Neuron (in vitro differentiated cells): Measurements from ENCODE around the gene ERMAP.

ENCODE experiments used
- H2AFZ ChIP-seq: one replicate; pipeline ENCODE4 v1.6.1; 2013; ENCODE audit warnings: low read depth, mild to moderate bottlenecking, inconsistent platforms, low read length, moderate library complexity
- H3K27me3 ChIP-seq: one replicate; pipeline ENCODE4 v1.6.1; 2013; ENCODE audit warnings: low read length; ENCODE audit not compliant: insufficient read depth
- H3K36me3 ChIP-seq: one replicate; pipeline ENCODE4 v1.6.1; 2013; ENCODE audit warnings: low read length; ENCODE audit not compliant: insufficient read depth
- H3K4me1 ChIP-seq: one replicate; pipeline ENCODE4 v1.6.1; 2013; ENCODE audit warnings: low read length; ENCODE audit not compliant: insufficient read depth
- H3K4me3 ChIP-seq: 2 replicates; pipeline ENCODE4 v1.5.1; 2013; ENCODE audit warnings: mild to moderate bottlenecking, low read length, moderate library complexity
- H3K9me3 ChIP-seq: one replicate; pipeline ENCODE4 v1.6.1; 2013; ENCODE audit warnings: low read length

ERMAP gene, protein sequence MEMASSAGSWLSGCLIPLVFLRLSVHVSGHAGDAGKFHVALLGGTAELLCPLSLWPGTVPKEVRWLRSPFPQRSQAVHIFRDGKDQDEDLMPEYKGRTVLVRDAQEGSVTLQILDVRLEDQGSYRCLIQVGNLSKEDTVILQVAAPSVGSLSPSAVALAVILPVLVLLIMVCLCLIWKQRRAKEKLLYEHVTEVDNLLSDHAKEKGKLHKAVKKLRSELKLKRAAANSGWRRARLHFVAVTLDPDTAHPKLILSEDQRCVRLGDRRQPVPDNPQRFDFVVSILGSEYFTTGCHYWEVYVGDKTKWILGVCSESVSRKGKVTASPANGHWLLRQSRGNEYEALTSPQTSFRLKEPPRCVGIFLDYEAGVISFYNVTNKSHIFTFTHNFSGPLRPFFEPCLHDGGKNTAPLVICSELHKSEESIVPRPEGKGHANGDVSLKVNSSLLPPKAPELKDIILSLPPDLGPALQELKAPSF

DNA sequence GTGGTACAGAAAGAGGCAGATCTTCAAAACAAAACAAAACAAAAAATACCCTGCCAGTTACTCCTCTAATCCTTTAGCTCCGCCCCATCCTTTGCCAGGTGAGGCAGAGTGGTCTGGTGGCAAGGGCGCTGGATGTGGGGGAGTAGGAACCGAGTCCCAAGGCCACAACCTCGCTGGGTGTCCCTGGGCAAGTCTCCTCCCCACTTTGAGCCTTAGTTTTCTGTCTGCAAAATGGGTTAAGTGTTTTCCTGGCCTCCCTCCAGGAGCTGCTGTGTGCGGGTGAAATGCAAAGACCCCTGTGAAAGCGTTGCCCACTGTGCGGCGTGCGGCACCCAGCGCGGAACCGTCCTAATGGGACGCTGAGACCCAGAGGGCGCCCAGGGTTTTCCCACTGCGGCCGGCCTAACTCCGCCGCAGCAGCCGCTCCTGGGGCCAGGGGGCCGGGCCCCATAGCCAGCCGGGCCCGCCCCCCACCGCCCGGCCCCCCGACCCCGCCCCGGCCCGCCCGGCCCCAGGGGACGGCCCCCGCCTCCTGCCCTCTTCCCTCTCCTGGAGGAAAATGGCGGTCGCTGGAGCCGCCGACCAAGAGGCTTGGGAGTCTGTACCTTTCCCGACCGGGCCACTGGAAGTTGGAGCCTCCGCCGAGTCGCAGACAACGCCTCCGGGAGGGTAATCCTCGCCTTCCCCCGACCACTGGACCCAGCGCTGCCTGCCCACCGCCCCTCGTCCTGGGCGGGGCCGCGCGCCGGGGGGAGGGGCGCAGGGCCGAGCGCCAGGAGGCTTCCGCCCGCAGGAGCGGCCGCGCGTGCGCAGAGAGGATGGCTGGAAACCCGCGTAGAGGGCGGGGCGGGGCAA lies at the start of gene ERMAP, which contains the start of gene SVBP:
Gene ERMAP (plus strand): TSS at position 538 of the 855 bp plus-strand sequence. CDS start 13,327 bp downstream, outside the sequence.
Gene SVBP (minus strand): TSS at position 813 of the 855 bp plus-strand sequence. CDS start 853 bp downstream, outside the sequence.
- H2AFZ ChIP-seq = peak within 1 kb of the TSS; percentile 77
- H3K9me3 ChIP-seq = no peaks in the 10 kb centered on the region
- H3K27me3 ChIP-seq = no peaks in the 10 kb centered on the region
- H3K4me1 ChIP-seq = peaks cover 11% of the 10 kb centered on the region
- H3K4me3 ChIP-seq = peak within 1 kb of the TSS; percentile 89
- peaks cover 13% of the 10 kb centered on the region for H3K36me3 ChIP-seq

DNA sequence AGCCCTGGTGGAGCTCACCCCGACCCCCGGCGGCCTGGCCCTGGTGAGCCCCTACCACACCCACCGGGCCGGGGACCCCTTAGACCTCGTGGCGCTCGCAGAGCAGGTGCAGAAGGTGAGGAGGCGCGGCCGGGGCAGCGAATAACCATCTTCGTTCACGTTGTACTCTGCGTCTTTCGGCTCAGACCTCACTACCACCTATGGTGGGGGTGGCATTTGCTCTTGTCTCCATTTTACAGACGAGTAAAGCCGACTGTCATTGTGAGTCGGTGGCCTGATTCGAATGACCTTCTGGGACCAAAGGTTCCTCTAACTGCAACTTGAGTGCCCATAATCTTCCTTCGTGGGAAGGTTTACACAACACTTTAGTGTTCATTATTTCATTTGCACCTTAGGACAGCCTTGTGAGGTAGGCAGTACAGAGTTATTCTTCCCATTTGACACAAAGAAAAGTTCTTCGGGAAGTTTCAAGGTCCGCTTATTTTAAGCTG lies 49.4 kb upstream of the ERMAP start:
- H3K27me3 ChIP-seq = no peaks in the 10 kb centered on the region
- H3K4me3 ChIP-seq = peak overlapping the region; percentile 66
- peaks cover 16% of the 10 kb centered on the region for H3K4me1 ChIP-seq
- H2AFZ ChIP-seq = peak overlapping the region; percentile 60
- no peaks in the 10 kb centered on the region for H3K9me3 ChIP-seq
- H3K36me3 ChIP-seq = peaks cover 7% of the 10 kb centered on the region

DNA sequence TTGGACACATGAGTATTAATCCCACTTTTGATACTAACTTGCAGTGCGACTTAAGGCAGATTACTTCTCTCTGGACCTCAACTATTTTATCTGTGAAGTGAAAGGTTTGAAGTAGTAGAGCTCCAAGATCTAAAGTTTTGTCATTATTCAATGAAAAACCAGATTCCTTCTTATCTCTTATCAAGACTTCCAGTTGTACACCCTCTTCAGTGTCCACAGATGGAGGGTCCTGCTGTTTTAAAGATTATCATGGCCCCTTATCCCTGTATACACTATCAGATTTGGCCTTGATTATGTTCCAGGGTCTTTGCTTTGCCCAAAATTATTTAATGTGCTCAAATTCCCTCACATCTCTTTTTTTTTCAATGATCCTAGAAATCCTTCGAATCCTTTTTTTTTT lies 48.8 kb upstream of the ERMAP start:
- Histone ChIP-seq H3K27me3 (no peaks in the 10 kb centered on the region), H3K36me3 (peaks cover 13% of the 10 kb centered on the region), H3K4me1 (peaks cover 16% of the 10 kb centered on the region), H3K4me3 (peak overlapping the region; percentile 66), H3K9me3 (no peaks in the 10 kb centered on the region), H2AFZ (no peak overlapping the region)

DNA sequence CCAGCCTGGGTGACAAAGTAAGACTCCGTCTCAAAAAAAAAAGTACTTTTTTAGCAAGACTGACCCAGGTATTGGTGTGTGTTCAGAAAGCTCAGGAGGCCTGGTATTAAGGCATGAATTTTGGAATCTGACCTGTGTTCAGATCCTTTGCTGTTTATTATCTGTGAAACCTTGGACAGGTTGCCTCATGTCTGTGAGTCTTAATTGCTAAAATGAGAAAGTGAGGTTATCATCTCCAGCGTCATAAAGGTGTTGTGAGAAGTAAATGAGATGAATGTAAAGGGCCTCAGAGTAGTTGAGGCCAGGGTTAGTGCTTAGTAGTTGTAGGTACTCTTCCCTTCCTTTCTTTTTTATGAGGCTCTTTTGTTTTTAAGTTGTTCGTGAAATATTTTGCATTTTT lies 47.1 kb upstream of the ERMAP start:
- no peaks in the 10 kb centered on the region for H3K27me3 ChIP-seq
- no peak overlapping the region for H2AFZ ChIP-seq
- peaks cover 27% of the 10 kb centered on the region for H3K36me3 ChIP-seq
- no peak overlapping the region for H3K4me3 ChIP-seq
- H3K9me3 ChIP-seq = no peaks in the 10 kb centered on the region
- peaks cover 11% of the 10 kb centered on the region for H3K4me1 ChIP-seq

- peaks cover 1% of the 10 kb centered on the region for H3K4me1 ChIP-seq
- no peak overlapping the region for H2AFZ ChIP-seq
- H3K27me3 ChIP-seq = no peaks in the 10 kb centered on the region
- H3K36me3 ChIP-seq = peaks cover 60% of the 10 kb centered on the region
- H3K4me3 ChIP-seq = no peak overlapping the region
- no peaks in the 10 kb centered on the region for H3K9me3 ChIP-seq
Measured at GRCh38 chr1:42773420-42773819, 43.5 kb upstream of the ERMAP start.

- Histone ChIP-seq H2AFZ (no peak overlapping the region), H3K4me3 (no peak overlapping the region), H3K27me3 (no peaks in the 10 kb centered on the region), H3K4me1 (no peaks in the 10 kb centered on the region), H3K36me3 (peaks cover 69% of the 10 kb centered on the region), H3K9me3 (no peaks in the 10 kb centered on the region)
Measured at GRCh38 chr1:42774928-42775526, 41.9 kb upstream of the ERMAP start.

GRCh38 chr1:42776502-42776901 lies 40.4 kb upstream of the ERMAP start:
- no peaks in the 10 kb centered on the region for H3K9me3 ChIP-seq
- H3K36me3 ChIP-seq = peaks cover 80% of the 10 kb centered on the region
- no peak overlapping the region for H2AFZ ChIP-seq
- H3K4me3 ChIP-seq = no peak overlapping the region
- H3K4me1 ChIP-seq = no peaks in the 10 kb centered on the region
- H3K27me3 ChIP-seq = no peaks in the 10 kb centered on the region

GRCh38 chr1:42777852-42778251 lies 39.1 kb upstream of the ERMAP start:
- H3K9me3 ChIP-seq = no peaks in the 10 kb centered on the region
- H3K4me3 ChIP-seq = no peak overlapping the region
- H2AFZ ChIP-seq = no peak overlapping the region
- peaks cover 82% of the 10 kb centered on the region for H3K36me3 ChIP-seq
- H3K4me1 ChIP-seq = no peaks in the 10 kb centered on the region
- H3K27me3 ChIP-seq = no peaks in the 10 kb centered on the region

DNA sequence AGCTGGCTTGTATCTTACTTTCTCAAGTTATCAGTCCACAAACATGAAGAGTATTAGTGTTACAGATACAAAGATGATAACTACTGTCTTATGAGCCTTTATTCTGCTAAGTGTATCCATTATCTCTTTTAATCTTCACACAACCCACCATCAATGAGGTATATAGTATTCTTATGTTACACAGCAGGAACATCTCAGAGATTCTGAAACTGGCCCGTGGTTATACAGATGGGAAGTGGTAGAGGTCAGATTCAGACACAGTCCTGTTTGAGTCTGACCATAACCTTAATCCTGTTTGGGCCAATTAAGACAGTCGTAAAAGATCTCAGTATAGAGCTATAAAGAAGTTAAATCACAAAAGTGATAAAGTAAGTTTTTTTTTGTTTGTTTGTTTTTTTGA lies 37.2 kb upstream of the ERMAP start:
- Histone ChIP-seq H3K36me3 (peaks cover 77% of the 10 kb centered on the region), H3K9me3 (no peaks in the 10 kb centered on the region), H3K4me1 (no peaks in the 10 kb centered on the region), H3K27me3 (no peaks in the 10 kb centered on the region), H2AFZ (no peak overlapping the region), H3K4me3 (no peak overlapping the region)

DNA sequence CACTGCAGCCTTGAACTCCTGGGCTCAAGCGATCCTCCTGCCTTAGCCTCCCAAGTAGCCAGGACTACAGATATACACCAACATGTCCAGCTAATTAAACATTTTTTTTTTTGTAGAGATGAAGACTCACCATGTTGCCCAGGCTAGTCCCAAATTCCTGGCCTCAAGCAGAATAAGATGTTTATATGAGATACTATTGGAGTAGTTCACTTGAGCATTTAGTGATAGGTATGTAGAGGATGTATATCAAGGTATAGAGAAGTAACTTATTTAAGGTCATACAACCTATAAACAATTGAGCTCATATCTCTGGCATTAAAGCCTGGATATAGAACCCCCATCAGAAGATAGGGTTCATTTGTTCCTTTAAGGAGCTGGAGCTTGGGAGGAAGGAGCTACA lies 36.7 kb upstream of the ERMAP start:
- Histone ChIP-seq H3K9me3 (no peaks in the 10 kb centered on the region), H2AFZ (no peak overlapping the region), H3K36me3 (peaks cover 73% of the 10 kb centered on the region), H3K4me3 (no peak overlapping the region), H3K4me1 (no peaks in the 10 kb centered on the region), H3K27me3 (no peaks in the 10 kb centered on the region)

DNA sequence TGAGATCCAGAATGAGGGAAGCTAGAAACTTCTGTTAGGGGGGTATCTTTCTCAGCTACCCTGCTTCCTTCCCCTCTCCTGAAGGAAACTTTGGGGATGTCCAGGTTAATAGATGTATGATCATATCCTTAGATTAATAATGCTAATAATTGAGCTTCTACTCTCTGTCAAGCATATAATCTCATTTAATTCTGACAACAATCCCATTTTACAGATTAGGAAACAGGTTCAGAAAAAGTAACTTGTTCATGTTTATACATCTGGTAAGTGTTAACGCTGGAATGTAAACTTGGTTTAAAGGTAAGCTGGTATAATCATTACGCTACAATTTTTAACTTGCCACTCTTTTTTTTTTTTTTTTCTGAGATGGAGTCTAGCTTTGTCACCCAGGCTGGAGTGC lies 33.8 kb upstream of the ERMAP start:
- Histone ChIP-seq H2AFZ (no peak overlapping the region), H3K27me3 (no peaks in the 10 kb centered on the region), H3K4me1 (no peaks in the 10 kb centered on the region), H3K4me3 (no peak overlapping the region), H3K36me3 (peaks cover 47% of the 10 kb centered on the region), H3K9me3 (no peaks in the 10 kb centered on the region)

DNA sequence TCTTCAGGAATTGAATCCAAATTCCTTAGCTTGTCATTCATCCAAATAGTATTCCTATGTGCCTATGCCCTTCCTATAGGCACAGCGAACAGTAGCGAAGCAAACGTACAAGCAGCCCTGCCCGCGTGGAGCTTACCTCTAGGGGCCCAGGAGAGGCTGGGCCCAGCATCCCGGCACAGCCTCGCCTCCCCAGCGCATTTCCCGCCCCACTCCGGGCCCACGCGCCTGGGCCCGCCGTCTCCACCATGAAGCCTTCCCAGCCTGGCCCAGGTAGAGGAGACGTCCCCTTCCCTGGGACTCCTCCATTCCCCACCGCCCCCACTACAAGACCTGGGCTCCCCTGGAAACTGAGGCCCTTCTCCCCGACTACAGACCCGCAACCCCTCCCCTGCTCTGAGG lies 32.4 kb upstream of the ERMAP start:
- Histone ChIP-seq H3K4me1 (no peaks in the 10 kb centered on the region), H2AFZ (no peak overlapping the region), H3K36me3 (peaks cover 38% of the 10 kb centered on the region), H3K27me3 (no peaks in the 10 kb centered on the region), H3K4me3 (no peak overlapping the region), H3K9me3 (no peaks in the 10 kb centered on the region)
